Suprapubic skin (tissue), 4 donors: ENCODE results near the gene C16orf95.

Experiments
- EP300 ChIP-seq: sonication (generic); formaldehyde crosslinking; IDR thresholded peaks from one replicate; pipeline ENCODE4 v1.6.1; 2017; ENCODE audit warnings: antibody characterized with exemption
- POLR2A ChIP-seq, 2 donors: fragments of 450-650 bp; IDR thresholded peaks; one replicate each; pipeline ENCODE4 v1.6.1; 2017; ENCODE audit warnings: antibody characterized with exemption in 2 of 2, mild to moderate bottlenecking in 2 of 2, moderate library complexity in 2 of 2
- POLR2AphosphoS5 ChIP-seq, 3 donors: sonication (generic); formaldehyde crosslinking; IDR thresholded peaks; one replicate each; pipeline ENCODE4 v1.6.1; 2017; ENCODE audit warnings: antibody characterized with exemption in 3 of 3
- TF ChIP-seq, protein P1 (sequence below), 2 donors: fragments of 200-600 bp in 1 of 2; fragments of 450-650 bp in 1 of 2; sonication (generic) in 1 of 2; IDR thresholded peaks; one replicate each; pipeline ENCODE4 v1.5.1; 2016 to 2019; ENCODE audit warnings: antibody characterized with exemption in 2 of 2, mild to moderate bottlenecking in 1 of 2, moderate library complexity in 1 of 2

GRCh38 chr16:87359121-87359520 is 41.9 kb upstream of the C16orf95 start:
- TF ChIP-seq EP300 (no peak), POLR2A (IDR thresholded peaks at IDR 0.05) (no peak), POLR2AphosphoS5 (IDR thresholded peaks at IDR 0.05) (no peak)
- TF ChIP-seq, protein P1, sequence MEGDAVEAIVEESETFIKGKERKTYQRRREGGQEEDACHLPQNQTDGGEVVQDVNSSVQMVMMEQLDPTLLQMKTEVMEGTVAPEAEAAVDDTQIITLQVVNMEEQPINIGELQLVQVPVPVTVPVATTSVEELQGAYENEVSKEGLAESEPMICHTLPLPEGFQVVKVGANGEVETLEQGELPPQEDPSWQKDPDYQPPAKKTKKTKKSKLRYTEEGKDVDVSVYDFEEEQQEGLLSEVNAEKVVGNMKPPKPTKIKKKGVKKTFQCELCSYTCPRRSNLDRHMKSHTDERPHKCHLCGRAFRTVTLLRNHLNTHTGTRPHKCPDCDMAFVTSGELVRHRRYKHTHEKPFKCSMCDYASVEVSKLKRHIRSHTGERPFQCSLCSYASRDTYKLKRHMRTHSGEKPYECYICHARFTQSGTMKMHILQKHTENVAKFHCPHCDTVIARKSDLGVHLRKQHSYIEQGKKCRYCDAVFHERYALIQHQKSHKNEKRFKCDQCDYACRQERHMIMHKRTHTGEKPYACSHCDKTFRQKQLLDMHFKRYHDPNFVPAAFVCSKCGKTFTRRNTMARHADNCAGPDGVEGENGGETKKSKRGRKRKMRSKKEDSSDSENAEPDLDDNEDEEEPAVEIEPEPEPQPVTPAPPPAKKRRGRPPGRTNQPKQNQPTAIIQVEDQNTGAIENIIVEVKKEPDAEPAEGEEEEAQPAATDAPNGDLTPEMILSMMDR (IDR thresholded peaks at IDR 0.05): no peak
